ENCODE results near the gene ATF7IP.
A peak's percentile ranks its signal among the peaks of the same experiment; 100 is the strongest.

The ATF7IP gene

DNA sequence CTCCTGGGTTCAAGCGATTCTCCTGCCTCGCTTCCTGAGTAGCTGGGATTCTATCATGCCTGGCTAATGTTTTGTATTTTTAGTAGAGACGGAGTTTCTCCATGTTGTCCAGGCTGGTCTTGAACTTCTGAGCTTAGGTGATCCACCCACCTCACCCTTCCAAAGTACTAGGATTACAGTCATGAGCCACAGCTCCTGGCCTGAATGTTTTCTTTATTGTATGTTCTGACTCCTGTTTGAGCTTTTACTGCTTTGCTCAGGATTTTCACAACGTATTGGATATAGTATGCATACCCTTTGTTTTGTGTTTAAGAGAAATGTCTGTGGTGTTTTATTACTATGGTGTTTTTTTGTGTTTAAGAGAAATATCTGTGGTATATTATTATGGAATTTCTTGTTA lies 37.2 kb downstream of the ATF7IP start:
- Histone ChIP-seq H3K27ac (ENCODE audit: extremely low read depth, low read depth, low read length) (no peak overlapping the region), H3K4me3 (ENCODE audit: low read depth, low read length) (no peak overlapping the region), H3K9me3 (ENCODE audit: control insufficient read depth, insufficient read depth, low read depth, low read length) (no peaks in the 10 kb centered on the region), H3K36me3 (ENCODE audit: control insufficient read depth in 2 of 2, insufficient read depth in 1 of 2, low read length in 2 of 2) (no peaks in the 10 kb centered on the region; a peak in 1 of 3 replicates), H3K4me1 (ENCODE audit: control insufficient read depth, insufficient read depth, low read length) (peaks cover 13% of the 10 kb centered on the region; the same call in 1 of the 2 replicates)
- TF ChIP-seq ZBTB6 (tag by site-specific recombination; IDR thresholded peaks at IDR 0.05) (peak; percentile 30; the same call in 1 of the 2 replicates), OSR2 (tag by site-specific recombination; IDR thresholded peaks at IDR 0.05) (peak; percentile 51), ZNF677 (tag by site-specific recombination; IDR thresholded peaks at IDR 0.05) (no peak), ZSCAN5A (tag by site-specific recombination; IDR thresholded peaks at IDR 0.05) (no peak), KLF8 (tag by site-specific recombination; IDR thresholded peaks at IDR 0.05) (no peak), KLF1 (tag by site-specific recombination; IDR thresholded peaks at IDR 0.05) (0 out of 2 replicates have a peak, but pooled peaks have one; percentile 10), TCF7L2 (IDR thresholded peaks at IDR 0.05; ENCODE audit: borderline replicate concordance, low read depth, low read length) (no peak), ZNF600 (tag by site-specific recombination; IDR thresholded peaks at IDR 0.05) (peak; percentile 58; the same call in 1 of the 2 replicates), ZNF560 (tag by site-specific recombination; IDR thresholded peaks at IDR 0.05; ENCODE audit: borderline replicate concordance) (no peak)
- CTCF ChIA-PET = interaction anchor here (0.7 to 0.9 kb wide), 3 partner anchors 27 to 1454 kb away, joined by 3 to 9 read pairs (median 4); no protein-coding TSS in a partner anchor
- POLR2A ChIA-PET = interaction anchor here (0.7 to 1.0 kb wide), 3 partner anchors 13 to 37 kb away, joined by 3 to 7 read pairs (median 3); partner anchors contain the start of gene ATF7IP

- H3K36me3 ChIP-seq (ENCODE audit: control insufficient read depth in 2 of 2, insufficient read depth in 1 of 2, low read length in 2 of 2) = no peaks in the 10 kb centered on the region; a peak in 1 of 3 replicates
- CTCF ChIA-PET = interaction anchor here (0.9 to 1.0 kb wide), 2 partner anchors 50 to 145 kb away, joined by 3 read pairs; no protein-coding TSS in a partner anchor
- POLR2A ChIA-PET = interaction anchor here (1.0 kb wide), 1 partner anchor 19 kb away, joined by 3 read pairs; no protein-coding TSS in a partner anchor
- TF ChIP-seq, protein P1, sequence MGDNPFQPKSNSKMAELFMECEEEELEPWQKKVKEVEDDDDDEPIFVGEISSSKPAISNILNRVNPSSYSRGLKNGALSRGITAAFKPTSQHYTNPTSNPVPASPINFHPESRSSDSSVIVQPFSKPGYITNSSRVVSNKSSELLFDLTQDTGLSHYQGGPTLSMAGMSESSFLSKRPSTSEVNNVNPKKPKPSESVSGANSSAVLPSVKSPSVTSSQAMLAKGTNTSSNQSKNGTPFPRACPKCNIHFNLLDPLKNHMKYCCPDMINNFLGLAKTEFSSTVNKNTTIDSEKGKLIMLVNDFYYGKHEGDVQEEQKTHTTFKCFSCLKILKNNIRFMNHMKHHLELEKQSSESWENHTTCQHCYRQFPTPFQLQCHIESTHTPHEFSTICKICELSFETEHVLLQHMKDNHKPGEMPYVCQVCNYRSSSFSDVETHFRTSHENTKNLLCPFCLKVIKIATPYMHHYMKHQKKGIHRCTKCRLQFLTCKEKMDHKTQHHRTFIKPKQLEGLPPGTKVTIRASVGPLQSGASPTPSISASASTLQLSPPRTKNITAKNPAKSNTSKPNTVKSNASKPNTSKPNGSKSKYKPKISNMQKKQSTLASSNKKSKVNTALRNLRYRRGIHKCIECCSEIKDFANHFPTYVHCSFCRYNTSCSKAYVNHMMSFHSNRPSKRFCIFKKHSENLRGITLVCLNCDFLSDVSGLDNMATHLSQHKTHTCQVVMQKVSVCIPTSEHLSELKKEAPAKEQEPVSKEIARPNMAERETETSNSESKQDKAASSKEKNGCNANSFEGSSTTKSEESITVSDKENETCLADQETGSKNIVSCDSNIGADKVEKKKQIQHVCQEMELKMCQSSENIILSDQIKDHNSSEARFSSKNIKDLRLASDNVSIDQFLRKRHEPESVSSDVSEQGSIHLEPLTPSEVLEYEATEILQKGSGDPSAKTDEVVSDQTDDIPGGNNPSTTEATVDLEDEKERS (tag by site-specific recombination; IDR thresholded peaks at IDR 0.05) = no peak
- TF ChIP-seq ZNF660 (tag by site-specific recombination; IDR thresholded peaks at IDR 0.05) = 0 out of 2 replicates have a peak, but pooled peaks have one; percentile 38
- no peak for TF ChIP-seq ZNF26 (tag by site-specific recombination; IDR thresholded peaks at IDR 0.05)
- TF ChIP-seq, protein P2, sequence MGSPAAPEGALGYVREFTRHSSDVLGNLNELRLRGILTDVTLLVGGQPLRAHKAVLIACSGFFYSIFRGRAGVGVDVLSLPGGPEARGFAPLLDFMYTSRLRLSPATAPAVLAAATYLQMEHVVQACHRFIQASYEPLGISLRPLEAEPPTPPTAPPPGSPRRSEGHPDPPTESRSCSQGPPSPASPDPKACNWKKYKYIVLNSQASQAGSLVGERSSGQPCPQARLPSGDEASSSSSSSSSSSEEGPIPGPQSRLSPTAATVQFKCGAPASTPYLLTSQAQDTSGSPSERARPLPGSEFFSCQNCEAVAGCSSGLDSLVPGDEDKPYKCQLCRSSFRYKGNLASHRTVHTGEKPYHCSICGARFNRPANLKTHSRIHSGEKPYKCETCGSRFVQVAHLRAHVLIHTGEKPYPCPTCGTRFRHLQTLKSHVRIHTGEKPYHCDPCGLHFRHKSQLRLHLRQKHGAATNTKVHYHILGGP (tag by site-specific recombination; IDR thresholded peaks at IDR 0.05) = no peak
- TF ChIP-seq ZNF121 (tag by site-specific recombination; IDR thresholded peaks at IDR 0.05) = no peak
- TF ChIP-seq YY2 (tag by site-specific recombination; IDR thresholded peaks at IDR 0.05) = no peak
- TF ChIP-seq TRIM28 (IDR thresholded peaks at IDR 0.05; ENCODE audit: borderline replicate concordance, low read length) = no peak
- no peak for TF ChIP-seq IKZF3 (tag by site-specific recombination; IDR thresholded peaks at IDR 0.05)
- no peak overlapping the region for H3K27ac ChIP-seq (ENCODE audit: extremely low read depth, low read depth, low read length)
- H3K4me3 ChIP-seq (ENCODE audit: low read depth, low read length) = no peak overlapping the region
- no peaks in the 10 kb centered on the region for H3K9me3 ChIP-seq (ENCODE audit: control insufficient read depth, insufficient read depth, low read depth, low read length)
- H3K4me1 ChIP-seq (ENCODE audit: control insufficient read depth, insufficient read depth, low read length) = peaks cover 13% of the 10 kb centered on the region; the same call in 1 of the 2 replicates
Measured at GRCh38 chr12:14403293-14403692, 37.8 kb downstream of the ATF7IP start.
